Fibroblast of mammary gland (primary cell): ENCODE results near the gene SPOCK3.

Source experiments
- DNase-seq: peaks from one replicate; pipeline ENCODE4 v3.0.0-alpha.2; 2010; ENCODE audit warnings: low read depth
- H3K4me3 ChIP-seq: 2 replicates; pipeline ENCODE4 v1.5.1; 2011; ENCODE audit warnings: low read depth, mild to moderate bottlenecking, low read length, moderate library complexity; ENCODE audit not compliant: control insufficient read depth
- CTCF ChIP-seq: conservative IDR thresholded peaks from 2 replicates; pipeline ENCODE4 v1.5.1; 2011; ENCODE audit warnings: low read depth, low read length, inconsistent platforms; ENCODE audit not compliant: control insufficient read depth, insufficient read depth

Gene SPOCK3

GRCh38 chr4:166903408-166903807 is 330.9 kb downstream of the SPOCK3 start:
- H3K4me3 ChIP-seq, result no peak overlapping the region
- DNase-seq, result no peak
- no peak for TF ChIP-seq CTCF

- no peak overlapping the region for H3K4me3 ChIP-seq
- DNase-seq, result no peak
- no peak for TF ChIP-seq CTCF
These were observed 331.4 kb downstream of the SPOCK3 start for GRCh38 chr4:166902941-166903340.

- TF ChIP-seq CTCF, result no peak
- no peak for DNase-seq
- H3K4me3 ChIP-seq, result no peak overlapping the region
These were observed 338.0 kb downstream of the SPOCK3 start for GRCh38 chr4:166896254-166896653.

DNA sequence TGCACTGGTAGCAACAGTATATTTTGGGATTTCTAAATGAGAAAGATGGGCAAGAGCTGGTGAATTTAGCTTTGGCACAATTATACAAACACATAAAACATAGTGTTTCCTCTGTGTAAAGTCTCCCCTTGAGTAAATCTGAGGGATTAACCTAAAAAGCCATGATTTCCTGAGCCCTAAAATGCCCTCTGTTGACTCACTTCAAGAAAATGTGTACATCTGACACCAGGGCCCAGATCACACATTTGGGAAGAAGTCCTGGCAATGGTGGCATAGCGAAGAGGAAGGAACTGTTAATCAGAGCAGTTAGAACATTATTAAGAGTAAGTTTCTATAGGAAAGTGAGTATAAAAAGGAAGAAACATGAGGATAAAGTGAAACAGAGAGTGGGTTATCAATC is 338.5 kb downstream of the SPOCK3 start:
- no peak overlapping the region for H3K4me3 ChIP-seq
- DNase-seq, result no peak
- no peak for TF ChIP-seq CTCF

- H3K4me3 ChIP-seq, result no peak overlapping the region
- no peak for DNase-seq
- no peak for TF ChIP-seq CTCF
These were observed 346.8 kb downstream of the SPOCK3 start for GRCh38 chr4:166887457-166887856.

- TF ChIP-seq CTCF, result no peak
- DNase-seq, result no peak
- H3K4me3 ChIP-seq, result no peak overlapping the region
These were observed 347.6 kb downstream of the SPOCK3 start for GRCh38 chr4:166886718-166887117.

DNA sequence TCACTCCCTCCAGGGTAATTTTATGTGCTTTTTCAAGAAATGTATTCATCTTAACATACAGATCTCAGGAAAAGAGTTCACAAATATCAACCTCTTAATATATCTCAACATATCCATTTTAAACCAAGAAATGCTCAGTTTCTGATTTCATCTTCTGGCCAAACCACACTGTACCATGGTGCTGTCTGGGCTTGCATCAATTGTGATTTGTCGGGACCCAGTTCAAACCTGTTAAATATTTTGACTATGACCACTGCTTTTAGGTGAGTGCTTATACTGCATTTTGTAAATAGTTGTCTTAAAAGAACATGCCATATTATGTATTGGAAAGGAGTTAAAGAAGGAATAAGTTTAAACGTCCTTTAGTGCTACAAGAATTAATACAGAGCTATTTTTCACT is 352.1 kb downstream of the SPOCK3 start:
- no peak for DNase-seq
- TF ChIP-seq CTCF, result no peak
- H3K4me3 ChIP-seq, result no peak overlapping the region
